Measurements from ENCODE around the gene SPOCK1. TPM values are rescaled to one million over a fixed set of nuclear protein-coding genes. Genes with fewer than 3 reads are reported as not detected.

The SPOCK1 gene
- polyA plus RNA-seq, 3 donors: 1.8 to 5.7 (median 2.1) TPM

DNA sequence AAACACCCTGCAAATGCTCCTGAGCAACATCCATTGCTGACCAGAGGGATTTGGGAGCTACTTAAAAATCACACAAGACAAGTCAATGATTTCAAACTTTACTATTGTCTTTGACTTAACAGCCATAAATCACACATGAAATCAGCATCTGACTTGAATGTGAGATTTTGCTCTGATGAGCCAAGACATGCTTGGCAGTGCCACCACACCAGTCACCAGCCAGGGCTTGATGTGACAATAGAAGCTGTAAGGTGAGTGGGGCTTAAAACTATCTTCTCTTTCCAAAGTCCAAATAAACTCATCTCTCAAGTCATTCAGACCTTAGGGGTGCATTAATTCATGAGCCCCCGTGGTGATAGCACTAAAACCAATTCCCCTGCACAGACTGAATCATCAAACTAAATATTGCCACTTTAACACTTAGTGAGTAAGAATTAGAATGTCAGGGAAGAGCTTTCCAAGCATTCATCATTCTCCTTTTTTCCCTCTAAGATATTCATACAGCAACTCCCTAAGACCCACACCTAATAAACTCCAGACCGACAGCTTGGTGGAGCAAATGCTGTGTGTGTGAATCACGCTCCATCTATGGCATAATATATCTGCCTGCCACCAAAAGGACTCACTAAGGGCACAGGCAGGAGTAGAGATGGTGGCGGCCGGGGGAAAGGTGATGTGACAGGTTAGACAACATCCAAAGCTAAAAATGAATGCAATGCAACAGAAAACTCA is 119.4 kb downstream of the SPOCK1 start:
- no peaks in the 10 kb centered on the region for H3K36me3 Mint-ChIP-seq
- Histone ChIP-seq H3K27me3 (ENCODE audit: control insufficient read depth in 2 of 2, insufficient read depth in 2 of 2, low read length in 2 of 2) (no peaks in the 10 kb centered on the region), H3K4me3 (replicated peaks in 1 of 3; ENCODE audit: low read depth in 2 of 3, low read length in 3 of 3) (no peak overlapping the region), H3K79me2 (ENCODE audit: insufficient read depth, low read length) (no peaks in the 10 kb centered on the region), H3K9ac (ENCODE audit: insufficient read depth, low read length, poor library complexity, severe bottlenecking) (no peak overlapping the region), H3K9me3 (replicated peaks in 1 of 2; ENCODE audit: control insufficient read depth in 1 of 2, insufficient read depth in 1 of 2, low read length in 2 of 2) (peaks cover 12 to 20% of the 10 kb centered on the region in 2 donors), H3K4me1 (ENCODE audit: control insufficient read depth in 1 of 2, insufficient read depth in 2 of 2, low read length in 2 of 2) (no peaks in the 10 kb centered on the region), H4K20me1 (ENCODE audit: insufficient read depth, low read length) (no peaks in the 10 kb centered on the region), H3K27ac (ENCODE audit: low read depth in 1 of 2, low read length in 2 of 2) (no peak overlapping the region), H3K4me2 (replicated peaks; ENCODE audit: extremely low read depth, low read length, poor library complexity, severe bottlenecking) (no peak overlapping the region), H2AFZ (ENCODE audit: insufficient read depth, low read depth, low read length, poor library complexity, severe bottlenecking) (no peak overlapping the region), H3K36me3 (replicated peaks in 1 of 2; ENCODE audit: control insufficient read depth in 1 of 2, insufficient read depth in 2 of 2, low read length in 2 of 2) (no peaks in the 10 kb centered on the region)
- DNase-seq: no peak
- TF ChIP-seq, protein P1, sequence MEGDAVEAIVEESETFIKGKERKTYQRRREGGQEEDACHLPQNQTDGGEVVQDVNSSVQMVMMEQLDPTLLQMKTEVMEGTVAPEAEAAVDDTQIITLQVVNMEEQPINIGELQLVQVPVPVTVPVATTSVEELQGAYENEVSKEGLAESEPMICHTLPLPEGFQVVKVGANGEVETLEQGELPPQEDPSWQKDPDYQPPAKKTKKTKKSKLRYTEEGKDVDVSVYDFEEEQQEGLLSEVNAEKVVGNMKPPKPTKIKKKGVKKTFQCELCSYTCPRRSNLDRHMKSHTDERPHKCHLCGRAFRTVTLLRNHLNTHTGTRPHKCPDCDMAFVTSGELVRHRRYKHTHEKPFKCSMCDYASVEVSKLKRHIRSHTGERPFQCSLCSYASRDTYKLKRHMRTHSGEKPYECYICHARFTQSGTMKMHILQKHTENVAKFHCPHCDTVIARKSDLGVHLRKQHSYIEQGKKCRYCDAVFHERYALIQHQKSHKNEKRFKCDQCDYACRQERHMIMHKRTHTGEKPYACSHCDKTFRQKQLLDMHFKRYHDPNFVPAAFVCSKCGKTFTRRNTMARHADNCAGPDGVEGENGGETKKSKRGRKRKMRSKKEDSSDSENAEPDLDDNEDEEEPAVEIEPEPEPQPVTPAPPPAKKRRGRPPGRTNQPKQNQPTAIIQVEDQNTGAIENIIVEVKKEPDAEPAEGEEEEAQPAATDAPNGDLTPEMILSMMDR (IDR thresholded peaks at IDR 0.05): no peak
- intact Hi-C loops (cut with micrococcal nuclease): no loop called here
- no peak overlapping the region for H3K4me3 Mint-ChIP-seq
- no peak overlapping the region for H3K27ac Mint-ChIP-seq
- H3K4me1 Mint-ChIP-seq: no peaks in the 10 kb centered on the region
- WGBS (ENCODE audit: insufficient coverage): 100% methylated on average over 2 of the region's 5 CpGs
- peaks cover 0 to 2% (median 2%) of the 10 kb centered on the region in 3 donors for H3K27me3 Mint-ChIP-seq (ENCODE audit: low read depth in 3 of 3)
- H3K9me3 Mint-ChIP-seq: peaks cover 15 to 36% (median 18%) of the 10 kb centered on the region in 7 donors

DNA sequence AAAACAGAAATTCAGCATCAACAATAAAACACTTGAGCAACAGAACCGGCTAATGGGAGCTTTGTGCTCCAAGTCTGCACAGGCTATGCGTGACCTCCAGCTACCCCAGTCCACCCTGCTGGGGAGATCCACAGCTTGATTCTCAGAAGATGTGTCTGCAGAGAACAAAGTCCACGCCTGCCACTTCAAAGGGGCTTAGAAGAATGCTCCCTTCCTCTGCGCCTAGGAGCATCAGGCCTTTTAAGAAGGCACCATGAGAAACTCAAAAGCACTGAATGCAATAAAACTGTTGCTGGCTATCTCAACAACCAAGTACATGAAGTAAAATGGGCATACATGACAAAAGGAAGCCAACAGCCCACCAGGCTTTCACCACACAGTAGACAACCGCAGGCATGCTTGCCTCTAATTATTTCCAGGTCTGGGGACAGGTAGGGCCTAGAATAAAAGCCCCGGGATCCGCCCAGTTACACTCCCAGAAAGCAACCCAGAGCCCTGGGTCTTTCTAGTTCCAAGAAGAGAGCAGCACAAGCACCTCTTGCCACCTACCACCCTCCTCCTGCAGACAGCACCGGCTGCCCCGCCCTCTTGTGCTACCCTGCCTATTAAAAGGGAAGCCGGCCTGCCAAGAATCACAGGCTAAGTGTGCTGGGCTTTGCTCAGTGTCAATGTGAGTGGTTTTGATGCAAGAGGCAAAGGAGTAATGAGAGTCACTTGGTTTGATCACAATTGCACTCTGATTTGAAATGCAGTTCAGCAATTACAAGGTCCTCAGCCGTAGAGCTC is 123.2 kb downstream of the SPOCK1 start:
- no peaks in the 10 kb centered on the region for H4K20me1 ChIP-seq (ENCODE audit: insufficient read depth, low read length)
- Mint-ChIP-seq H3K36me3 (no peaks in the 10 kb centered on the region), H3K4me3 (no peak overlapping the region), H3K9me3 (peaks cover under 1 to 11% (median 6%) of the 10 kb centered on the region in 7 donors), H3K27ac (no peak overlapping the region), H3K27me3 (ENCODE audit: low read depth in 3 of 3) (peaks cover 0 to 2% (median 0%) of the 10 kb centered on the region in 3 donors), H3K4me1 (peaks cover 22% of the 10 kb centered on the region)
- TF ChIP-seq, protein P1 (IDR thresholded peaks at IDR 0.05): no peak
- intact Hi-C loops (cut with micrococcal nuclease): no loop called here
- H3K9ac ChIP-seq (ENCODE audit: insufficient read depth, low read length, poor library complexity, severe bottlenecking): no peak overlapping the region
- no peak overlapping the region for H3K27ac ChIP-seq (ENCODE audit: low read depth in 1 of 2, low read length in 2 of 2)
- peaks cover 17% of the 10 kb centered on the region in 2 donors for H3K4me1 ChIP-seq (ENCODE audit: control insufficient read depth in 1 of 2, insufficient read depth in 2 of 2, low read length in 2 of 2)
- H3K4me3 ChIP-seq (replicated peaks in 1 of 3; ENCODE audit: low read depth in 2 of 3, low read length in 3 of 3): no peak overlapping the region
- 87% methylated on average over 8 of the region's 11 CpGs for WGBS (ENCODE audit: insufficient coverage)
- no peak for DNase-seq
- H3K4me2 ChIP-seq (replicated peaks; ENCODE audit: extremely low read depth, low read length, poor library complexity, severe bottlenecking): no peak overlapping the region
- no peak overlapping the region for H2AFZ ChIP-seq (ENCODE audit: insufficient read depth, low read depth, low read length, poor library complexity, severe bottlenecking)
- H3K79me2 ChIP-seq (ENCODE audit: insufficient read depth, low read length): no peaks in the 10 kb centered on the region
- H3K27me3 ChIP-seq (ENCODE audit: control insufficient read depth in 2 of 2, insufficient read depth in 2 of 2, low read length in 2 of 2): no peaks in the 10 kb centered on the region
- H3K9me3 ChIP-seq (replicated peaks in 1 of 2; ENCODE audit: control insufficient read depth in 1 of 2, insufficient read depth in 1 of 2, low read length in 2 of 2): peaks cover 2 to 5% of the 10 kb centered on the region in 2 donors
- H3K36me3 ChIP-seq (replicated peaks in 1 of 2; ENCODE audit: control insufficient read depth in 1 of 2, insufficient read depth in 2 of 2, low read length in 2 of 2): no peaks in the 10 kb centered on the region
